GM20000 (cell line): ENCODE data around the gene CTXN1.
A peak's percentile ranks its signal among the peaks of the same experiment; 100 is the strongest.

Experiments
- DNase-seq: peaks from one replicate; pipeline ENCODE4 v3.0.0; 2012; ENCODE audit warnings: low spot score
- CTCF ChIP-seq: IDR thresholded peaks from 2 replicates; pipeline ENCODE4 v1.5.1; 2012; ENCODE audit warnings: mild to moderate bottlenecking, control low read depth; ENCODE audit errors: extremely low read depth, missing control alignments

Gene CTXN1

DNA sequence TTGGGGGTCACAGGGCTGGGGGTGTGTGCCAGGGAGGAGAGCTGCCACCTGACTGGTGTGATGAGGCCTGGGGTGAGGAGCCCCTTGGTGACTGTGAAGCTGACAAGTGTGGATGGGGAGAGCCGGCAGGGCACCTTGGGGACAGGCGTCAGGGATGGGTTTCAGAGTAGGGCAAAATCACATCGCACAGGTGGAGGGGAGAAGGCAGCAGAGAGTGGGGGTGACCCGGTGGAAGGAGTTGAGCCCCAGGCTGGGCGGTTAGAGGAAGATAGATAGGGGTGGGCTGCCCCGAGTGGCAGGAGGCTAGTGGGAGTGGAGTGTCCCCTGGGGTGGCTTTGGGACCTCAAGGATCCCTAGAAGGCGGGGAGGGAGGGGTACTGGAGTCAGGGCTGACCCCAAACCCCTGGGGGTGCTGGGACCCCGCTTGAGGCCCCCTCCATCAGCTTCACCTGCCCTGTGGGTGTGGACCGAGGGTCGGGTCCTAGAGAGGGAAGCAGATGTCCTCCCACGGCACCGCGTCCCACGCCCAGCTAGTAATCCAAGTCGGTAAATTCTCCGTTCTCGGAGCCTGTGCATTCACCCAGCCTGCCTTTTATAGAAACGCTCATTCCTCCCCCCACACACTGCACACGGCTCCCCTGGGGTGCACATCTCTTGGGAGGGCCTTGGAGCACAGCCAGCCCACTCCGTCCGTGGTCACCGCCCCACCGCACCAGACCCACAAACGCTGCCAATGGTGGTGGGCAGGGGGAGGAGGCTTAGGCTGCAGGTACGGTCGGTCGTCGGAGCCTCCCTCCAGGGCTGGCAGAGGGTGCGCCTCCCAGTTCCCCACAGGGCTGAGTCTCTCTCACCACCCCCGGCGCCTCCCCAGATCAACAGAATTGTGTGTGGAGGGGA, 2.4 kb downstream of the CTXN1 start:
- no peak for DNase-seq
- TF ChIP-seq CTCF = no peak

GRCh38 chr19:7922836-7923195, 3.1 kb downstream of the CTXN1 start:
- no peak for TF ChIP-seq CTCF
- no peak for DNase-seq

GRCh38 chr19:7921967-7922835, 3.7 kb downstream of the CTXN1 start:
- TF ChIP-seq CTCF = no peak
- no peak for DNase-seq

DNA sequence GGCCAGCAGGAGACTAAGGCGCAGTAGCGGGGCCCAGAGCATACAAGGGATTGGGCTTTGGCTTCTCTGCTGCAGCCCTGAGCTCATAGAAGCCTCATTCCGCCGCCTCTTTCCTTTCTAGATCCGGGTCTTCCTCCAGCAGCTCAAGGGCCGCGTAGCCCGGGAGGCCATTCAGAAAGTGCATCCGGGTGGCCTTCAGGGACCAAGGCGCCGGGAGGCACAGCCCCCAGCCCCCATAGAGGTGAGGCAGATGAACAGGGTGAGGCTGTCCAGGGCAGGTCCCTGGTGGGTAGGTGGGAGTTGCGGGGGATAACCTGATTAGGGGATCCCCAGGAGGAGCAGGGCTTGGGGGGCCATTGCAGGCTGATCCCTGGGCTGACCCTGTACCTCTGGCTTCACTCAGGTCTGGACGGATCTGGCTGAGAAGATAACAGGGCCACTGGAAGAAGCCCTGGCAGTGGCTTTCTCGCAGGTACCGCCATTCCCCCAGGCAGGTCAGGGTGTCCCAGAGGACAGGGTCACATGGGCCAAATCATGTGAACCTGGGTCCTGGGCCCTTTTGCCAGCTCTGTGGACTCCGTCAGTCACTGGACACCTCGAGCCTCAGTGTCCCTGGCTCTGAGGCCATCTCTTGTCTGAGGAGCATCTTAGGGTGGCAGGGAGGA, 4.5 kb downstream of the CTXN1 start:
- no peak for DNase-seq
- TF ChIP-seq CTCF = no peak

GRCh38 chr19:7920519-7921301, 5.2 kb downstream of the CTXN1 start:
- DNase-seq = peak; percentile 99

More at GRCh38 chr19:7920519-7921301, 5.2 kb downstream of the CTXN1 start:
- no peak for TF ChIP-seq CTCF
